ENCODE results near the gene LGSN.

The LGSN gene

DNA sequence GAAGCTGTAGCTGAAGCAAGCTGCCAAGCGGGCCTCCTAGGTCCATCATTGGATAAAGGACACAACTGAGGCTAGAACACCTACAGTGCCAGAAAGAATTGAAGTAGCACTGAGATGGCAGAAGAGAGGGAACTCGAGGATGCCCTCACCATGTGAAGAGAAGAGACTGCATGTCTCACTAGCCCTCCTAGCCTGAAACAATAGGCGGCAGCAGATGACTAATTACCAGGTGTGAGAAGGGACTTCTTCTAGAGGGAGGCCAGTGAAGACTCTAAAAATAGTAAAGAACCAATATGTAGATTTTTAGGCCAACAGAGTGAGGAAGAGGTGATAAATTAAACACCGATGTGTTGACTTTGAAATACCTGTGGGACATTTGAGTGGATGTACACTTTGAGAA, 50.3 kb downstream of the LGSN start:
- Histone ChIP-seq H3K9me3 (ENCODE audit: low read length) (no peaks in the 10 kb centered on the region), H3K27me3 (ENCODE audit: control insufficient read depth in 1 of 2, insufficient read depth in 2 of 2, low read length in 2 of 2) (no peaks in the 10 kb centered on the region), H3K4me3 (ENCODE audit: low read depth in 1 of 2, low read length in 2 of 2) (no peak overlapping the region), H3K9ac (ENCODE audit: low read length) (no peak overlapping the region), H3K36me3 (ENCODE audit: insufficient read depth, low read length) (no peaks in the 10 kb centered on the region), H3K4me1 (ENCODE audit: insufficient read depth, low read length) (no peaks in the 10 kb centered on the region), H3K27ac (ENCODE audit: low read depth, low read length) (no peak overlapping the region)

DNA sequence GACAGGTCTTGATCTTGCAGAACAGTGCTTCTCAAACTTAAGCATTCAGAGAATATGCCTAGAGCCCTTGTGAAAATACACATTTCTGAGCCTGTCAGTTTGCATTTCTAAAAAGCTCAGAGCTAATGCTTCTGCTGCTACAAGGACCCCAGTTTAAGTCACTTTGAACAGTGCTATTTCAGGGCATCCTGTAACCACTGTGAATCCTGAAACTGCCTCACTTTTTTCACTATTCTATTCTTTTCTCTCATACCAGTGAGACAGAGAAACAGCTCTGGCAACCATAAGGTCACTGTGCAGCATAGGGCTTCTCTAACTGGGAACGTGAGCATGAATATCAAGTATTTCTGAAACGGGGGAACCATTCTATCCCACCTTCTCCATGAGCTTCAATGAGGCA, 51.2 kb downstream of the LGSN start:
- no peaks in the 10 kb centered on the region for H3K36me3 ChIP-seq (ENCODE audit: insufficient read depth, low read length)
- no peaks in the 10 kb centered on the region for H3K4me1 ChIP-seq (ENCODE audit: insufficient read depth, low read length)
- no peak overlapping the region for H3K27ac ChIP-seq (ENCODE audit: low read depth, low read length)

DNA sequence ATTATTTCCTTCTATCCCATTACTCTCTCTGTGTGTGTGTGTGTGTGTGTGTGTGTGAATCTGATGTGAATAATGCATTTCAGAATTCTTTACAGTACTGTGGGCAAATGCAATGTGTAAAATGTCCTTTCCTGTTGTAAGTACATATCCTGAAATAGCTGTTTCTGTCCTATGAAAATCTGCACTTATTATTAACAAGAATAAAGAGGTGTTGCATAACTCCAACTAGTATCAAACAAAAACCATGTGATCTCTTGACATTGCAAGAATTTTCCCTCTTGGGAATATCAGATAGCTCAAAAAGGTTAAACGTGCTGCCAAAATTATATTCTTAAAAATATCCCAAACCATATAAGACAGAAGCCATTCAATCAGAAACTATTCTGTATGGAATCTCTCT, 52.0 kb downstream of the LGSN start:
- no peaks in the 10 kb centered on the region for H3K27me3 ChIP-seq (ENCODE audit: control insufficient read depth in 1 of 2, insufficient read depth in 2 of 2, low read length in 2 of 2)
- no peak overlapping the region for H3K27ac ChIP-seq (ENCODE audit: low read depth, low read length)
- H3K36me3 ChIP-seq (ENCODE audit: insufficient read depth, low read length) = no peaks in the 10 kb centered on the region
- no peaks in the 10 kb centered on the region for H3K4me1 ChIP-seq (ENCODE audit: insufficient read depth, low read length)
- no peaks in the 10 kb centered on the region for H3K9me3 ChIP-seq (ENCODE audit: low read length)
- no peak overlapping the region for H3K9ac ChIP-seq (ENCODE audit: low read length)
- no peak overlapping the region for H3K4me3 ChIP-seq (ENCODE audit: low read depth in 1 of 2, low read length in 2 of 2)

More for the DNA sequence above, 51.2 kb downstream of the LGSN start:
- Histone ChIP-seq H3K4me3 (ENCODE audit: low read depth in 1 of 2, low read length in 2 of 2) (no peak overlapping the region), H3K9ac (ENCODE audit: low read length) (no peak overlapping the region), H3K27me3 (ENCODE audit: control insufficient read depth in 1 of 2, insufficient read depth in 2 of 2, low read length in 2 of 2) (no peaks in the 10 kb centered on the region), H3K9me3 (ENCODE audit: low read length) (no peaks in the 10 kb centered on the region)

DNA sequence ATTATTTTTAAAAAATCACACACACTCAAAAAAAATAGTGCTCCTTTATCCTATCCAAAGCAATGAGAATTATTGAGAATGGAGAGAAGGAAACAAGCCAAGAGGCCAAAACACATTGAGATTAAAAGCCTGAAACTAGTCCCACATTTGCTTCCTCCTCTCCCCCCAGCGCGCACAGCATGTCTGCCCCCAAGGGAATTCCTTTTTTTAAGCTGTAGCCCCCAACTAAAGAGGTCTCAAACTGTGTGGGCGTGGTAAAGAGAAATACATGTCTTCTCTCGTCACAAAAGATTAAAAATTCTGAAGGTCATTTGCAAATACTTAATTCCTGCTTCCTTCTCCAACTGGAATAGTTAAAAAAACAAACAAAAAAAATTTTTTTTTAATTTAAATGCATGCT, 52.7 kb downstream of the LGSN start:
- H3K36me3 ChIP-seq (ENCODE audit: insufficient read depth, low read length) = no peaks in the 10 kb centered on the region
- no peak overlapping the region for H3K9ac ChIP-seq (ENCODE audit: low read length)
- no peak overlapping the region for H3K4me3 ChIP-seq (ENCODE audit: low read depth in 1 of 2, low read length in 2 of 2)
- H3K9me3 ChIP-seq (ENCODE audit: low read length) = no peaks in the 10 kb centered on the region
- H3K4me1 ChIP-seq (ENCODE audit: insufficient read depth, low read length) = no peaks in the 10 kb centered on the region
- H3K27ac ChIP-seq (ENCODE audit: low read depth, low read length) = no peak overlapping the region
- H3K27me3 ChIP-seq (ENCODE audit: control insufficient read depth in 1 of 2, insufficient read depth in 2 of 2, low read length in 2 of 2) = no peaks in the 10 kb centered on the region

DNA sequence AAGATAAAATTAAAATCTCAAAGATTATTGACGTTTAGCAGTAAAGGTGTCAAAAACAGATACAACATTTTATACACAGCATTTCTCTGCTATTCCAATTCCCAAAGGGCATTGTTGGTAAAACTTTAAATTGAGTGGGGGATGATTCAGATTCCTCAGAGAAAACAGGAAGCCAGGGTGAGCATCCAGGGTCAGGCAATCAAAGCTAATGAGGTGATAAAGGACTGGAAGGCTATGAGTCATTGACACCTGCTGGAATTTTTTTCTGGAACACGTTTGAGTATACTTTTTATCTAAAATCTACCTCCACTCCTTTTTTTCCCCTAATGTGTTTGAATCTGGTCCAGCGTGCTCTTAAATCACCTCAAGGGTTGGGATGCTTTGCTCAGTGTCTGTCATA, 56.3 kb downstream of the LGSN start:
- H3K9me3 ChIP-seq (ENCODE audit: low read length) = no peaks in the 10 kb centered on the region
- no peak overlapping the region for H3K4me3 ChIP-seq (ENCODE audit: low read depth in 1 of 2, low read length in 2 of 2)
- H3K9ac ChIP-seq (ENCODE audit: low read length) = no peak overlapping the region

DNA sequence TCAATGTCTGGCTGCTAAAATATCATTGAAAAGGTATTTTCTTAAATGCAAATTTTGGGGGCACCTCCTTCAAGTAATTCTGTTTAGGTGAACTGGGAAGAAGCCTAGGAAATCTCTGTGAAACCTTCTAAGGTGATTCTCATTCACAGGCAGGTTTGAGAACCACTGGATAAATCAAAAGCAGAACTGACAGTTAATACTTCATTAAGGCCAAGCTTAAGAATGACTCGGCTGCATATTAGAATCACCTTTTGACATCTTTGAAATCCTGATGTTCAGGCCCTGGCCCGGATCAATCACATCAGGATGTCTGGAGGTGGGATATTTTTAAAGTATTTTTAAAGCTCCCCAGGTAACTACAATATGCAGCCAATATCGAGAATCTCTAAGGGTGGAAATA, 58.0 kb downstream of the LGSN start:
- Histone ChIP-seq H3K9me3 (ENCODE audit: low read length) (no peaks in the 10 kb centered on the region), H3K4me1 (ENCODE audit: insufficient read depth, low read length) (no peaks in the 10 kb centered on the region), H3K36me3 (ENCODE audit: insufficient read depth, low read length) (no peaks in the 10 kb centered on the region), H3K27me3 (ENCODE audit: control insufficient read depth in 1 of 2, insufficient read depth in 2 of 2, low read length in 2 of 2) (no peaks in the 10 kb centered on the region), H3K27ac (ENCODE audit: low read depth, low read length) (no peak overlapping the region), H3K4me3 (ENCODE audit: low read depth in 1 of 2, low read length in 2 of 2) (no peak overlapping the region), H3K9ac (ENCODE audit: low read length) (no peak overlapping the region)

More for the DNA sequence above, 56.3 kb downstream of the LGSN start:
- no peaks in the 10 kb centered on the region for H3K4me1 ChIP-seq (ENCODE audit: insufficient read depth, low read length)
- no peaks in the 10 kb centered on the region for H3K36me3 ChIP-seq (ENCODE audit: insufficient read depth, low read length)
- no peaks in the 10 kb centered on the region for H3K27me3 ChIP-seq (ENCODE audit: control insufficient read depth in 1 of 2, insufficient read depth in 2 of 2, low read length in 2 of 2)
- H3K27ac ChIP-seq (ENCODE audit: low read depth, low read length) = no peak overlapping the region

DNA sequence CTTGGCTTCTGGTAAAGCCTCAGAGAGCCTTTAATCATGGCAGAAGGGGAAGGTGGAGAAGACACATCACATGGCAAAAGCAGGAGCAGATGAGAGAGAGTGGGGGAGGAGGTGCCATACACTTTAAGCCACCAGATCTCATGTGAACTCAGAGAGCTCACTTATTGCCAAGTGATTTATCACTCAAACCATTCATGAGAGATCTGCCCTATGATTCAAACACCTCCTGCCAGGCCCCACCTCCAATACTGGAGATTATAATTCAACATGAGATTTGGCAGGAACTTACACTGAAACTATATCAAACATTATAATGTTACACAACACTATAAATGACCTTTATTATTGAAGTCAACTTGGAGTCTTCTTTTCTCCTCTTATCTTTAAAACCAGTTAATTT, 60.6 kb downstream of the LGSN start:
- no peak overlapping the region for H3K4me3 ChIP-seq (ENCODE audit: low read depth in 1 of 2, low read length in 2 of 2)
- H3K4me1 ChIP-seq (ENCODE audit: insufficient read depth, low read length) = no peaks in the 10 kb centered on the region
- H3K27ac ChIP-seq (ENCODE audit: low read depth, low read length) = no peak overlapping the region
- no peaks in the 10 kb centered on the region for H3K9me3 ChIP-seq (ENCODE audit: low read length)
- no peak overlapping the region for H3K9ac ChIP-seq (ENCODE audit: low read length)
- H3K36me3 ChIP-seq (ENCODE audit: insufficient read depth, low read length) = no peaks in the 10 kb centered on the region
- H3K27me3 ChIP-seq (ENCODE audit: control insufficient read depth in 1 of 2, insufficient read depth in 2 of 2, low read length in 2 of 2) = no peaks in the 10 kb centered on the region

DNA sequence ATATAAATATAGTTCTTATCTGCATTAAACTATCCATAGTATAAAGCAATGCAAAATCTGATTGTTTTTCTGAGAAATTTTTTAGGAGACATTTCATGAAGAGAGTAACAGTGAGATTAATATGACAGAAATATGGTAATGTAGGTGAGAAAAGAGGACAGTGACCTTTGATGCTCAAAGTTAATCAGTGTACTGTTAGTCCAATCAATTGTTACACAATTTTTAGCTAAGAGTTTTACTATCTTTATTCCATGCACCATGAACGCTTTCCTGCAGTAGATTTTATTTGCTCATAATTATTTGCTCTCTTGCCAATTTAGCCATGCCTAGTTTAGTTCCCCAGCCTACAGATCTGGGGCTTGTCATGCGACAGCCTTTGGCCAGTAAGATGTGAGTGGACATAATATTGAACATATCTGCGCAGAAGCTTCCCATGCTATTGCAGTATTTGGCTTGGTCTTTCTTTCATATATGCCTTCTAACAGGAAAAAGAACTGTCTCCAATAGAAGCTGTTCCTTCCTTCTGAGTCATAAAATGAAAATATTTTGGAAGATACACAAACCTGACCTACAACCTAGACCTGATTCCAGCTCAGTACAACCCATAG, 69.8 kb downstream of the LGSN start:
- Histone ChIP-seq H3K27ac (ENCODE audit: low read depth, low read length) (no peak overlapping the region), H3K9me3 (ENCODE audit: low read length) (no peaks in the 10 kb centered on the region), H3K4me1 (ENCODE audit: insufficient read depth, low read length) (no peaks in the 10 kb centered on the region)

DNA sequence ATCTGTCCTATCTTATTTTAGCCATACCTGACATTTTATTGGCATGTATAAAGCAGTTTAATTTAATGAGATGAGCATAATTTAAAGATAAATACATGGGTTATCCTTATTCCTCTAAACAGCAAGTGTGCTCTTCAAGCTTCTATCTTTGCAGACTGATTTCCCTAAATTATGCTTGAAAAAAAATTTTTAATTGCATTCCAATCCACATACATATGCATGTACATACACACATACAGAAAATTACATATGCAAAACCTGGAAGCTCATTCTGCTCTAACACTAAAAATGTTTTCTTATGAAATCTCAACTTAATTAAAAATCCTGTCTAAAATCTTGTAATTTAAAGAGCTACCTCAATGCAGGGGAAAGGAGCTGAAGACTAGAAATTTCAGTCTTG, 73.2 kb downstream of the LGSN start:
- H3K9ac ChIP-seq (ENCODE audit: low read length) = no peak overlapping the region
- H3K9me3 ChIP-seq (ENCODE audit: low read length) = no peaks in the 10 kb centered on the region
- no peaks in the 10 kb centered on the region for H3K36me3 ChIP-seq (ENCODE audit: insufficient read depth, low read length)
- H3K27ac ChIP-seq (ENCODE audit: low read depth, low read length) = no peak overlapping the region
- no peaks in the 10 kb centered on the region for H3K4me1 ChIP-seq (ENCODE audit: insufficient read depth, low read length)
- H3K27me3 ChIP-seq (ENCODE audit: control insufficient read depth in 1 of 2, insufficient read depth in 2 of 2, low read length in 2 of 2) = no peaks in the 10 kb centered on the region
- H3K4me3 ChIP-seq (ENCODE audit: low read depth in 1 of 2, low read length in 2 of 2) = no peak overlapping the region

More for the DNA sequence above, 69.8 kb downstream of the LGSN start:
- H3K36me3 ChIP-seq (ENCODE audit: insufficient read depth, low read length) = no peaks in the 10 kb centered on the region
- no peak overlapping the region for H3K4me3 ChIP-seq (ENCODE audit: low read depth in 1 of 2, low read length in 2 of 2)
- no peaks in the 10 kb centered on the region for H3K27me3 ChIP-seq (ENCODE audit: control insufficient read depth in 1 of 2, insufficient read depth in 2 of 2, low read length in 2 of 2)
- H3K9ac ChIP-seq (ENCODE audit: low read length) = no peak overlapping the region

DNA sequence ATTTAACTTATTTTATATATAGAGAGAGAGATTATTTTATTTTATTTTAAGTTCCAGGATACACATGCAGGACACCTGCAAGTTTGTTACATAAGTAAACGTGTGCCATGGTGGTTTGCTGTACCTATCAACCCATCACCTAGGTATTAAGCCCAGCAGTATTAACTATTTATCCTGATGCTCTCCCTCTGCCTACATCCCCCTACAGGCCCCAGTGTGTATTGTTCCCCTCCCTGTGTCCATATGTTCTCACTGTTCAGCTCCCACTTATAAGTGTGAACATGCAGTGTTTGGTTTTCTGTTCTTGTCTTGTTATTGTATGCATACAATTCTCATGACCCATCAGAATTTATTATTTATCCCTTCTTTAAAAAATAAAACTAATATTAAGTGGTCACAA, 73.9 kb downstream of the LGSN start:
- Histone ChIP-seq H3K27ac (ENCODE audit: low read depth, low read length) (no peak overlapping the region), H3K4me3 (ENCODE audit: low read depth in 1 of 2, low read length in 2 of 2) (no peak overlapping the region), H3K36me3 (ENCODE audit: insufficient read depth, low read length) (no peaks in the 10 kb centered on the region), H3K4me1 (ENCODE audit: insufficient read depth, low read length) (no peaks in the 10 kb centered on the region), H3K27me3 (ENCODE audit: control insufficient read depth in 1 of 2, insufficient read depth in 2 of 2, low read length in 2 of 2) (no peaks in the 10 kb centered on the region), H3K9ac (ENCODE audit: low read length) (no peak overlapping the region), H3K9me3 (ENCODE audit: low read length) (no peaks in the 10 kb centered on the region)

DNA sequence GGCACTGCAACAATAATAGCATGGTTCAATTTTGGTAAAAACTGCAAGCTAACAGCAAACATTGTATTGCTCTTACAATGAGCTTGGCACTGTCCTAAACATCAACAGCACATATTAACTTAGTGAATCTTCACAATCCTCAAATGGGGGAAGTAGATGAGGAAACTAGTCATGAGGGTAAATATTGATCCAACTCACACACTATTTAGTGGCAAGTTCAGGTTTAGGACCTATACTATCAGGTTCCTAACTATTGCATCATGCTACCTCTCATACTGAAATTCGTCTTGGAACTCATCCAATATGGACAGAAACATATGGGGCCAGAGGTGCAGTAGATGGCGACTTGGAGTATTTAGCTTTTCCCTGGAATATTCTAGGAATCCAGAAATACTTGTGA, 74.4 kb downstream of the LGSN start:
- Histone ChIP-seq H3K9me3 (ENCODE audit: low read length) (no peaks in the 10 kb centered on the region), H3K27ac (ENCODE audit: low read depth, low read length) (no peak overlapping the region), H3K9ac (ENCODE audit: low read length) (no peak overlapping the region), H3K4me3 (ENCODE audit: low read depth in 1 of 2, low read length in 2 of 2) (no peak overlapping the region), H3K36me3 (ENCODE audit: insufficient read depth, low read length) (no peaks in the 10 kb centered on the region), H3K27me3 (ENCODE audit: control insufficient read depth in 1 of 2, insufficient read depth in 2 of 2, low read length in 2 of 2) (no peaks in the 10 kb centered on the region), H3K4me1 (ENCODE audit: insufficient read depth, low read length) (no peaks in the 10 kb centered on the region)

DNA sequence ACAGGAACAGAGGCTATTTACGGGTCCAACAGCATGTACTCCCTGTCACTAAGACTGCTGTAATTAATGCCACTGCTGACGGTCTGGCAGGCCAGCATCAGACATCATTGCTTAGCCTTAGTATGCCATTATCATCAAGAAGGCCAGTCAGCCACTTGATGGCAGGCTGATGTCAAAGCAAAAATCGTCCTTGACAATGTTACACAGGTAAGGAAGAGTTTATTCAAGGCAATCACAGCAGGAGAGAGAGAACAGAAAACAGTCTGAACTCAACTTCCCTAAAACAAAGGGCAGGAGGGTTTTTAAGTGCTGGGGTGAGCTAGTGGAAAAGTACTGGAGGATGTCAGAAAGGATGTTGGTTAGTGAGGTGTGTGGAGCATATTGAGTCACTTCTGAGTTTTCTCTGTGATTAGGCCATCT, 83.4 kb downstream of the LGSN start:
- Histone ChIP-seq H3K36me3 (ENCODE audit: insufficient read depth, low read length) (no peaks in the 10 kb centered on the region), H3K27ac (ENCODE audit: low read depth, low read length) (no peak overlapping the region), H3K9ac (ENCODE audit: low read length) (no peak overlapping the region), H3K4me3 (ENCODE audit: low read depth in 1 of 2, low read length in 2 of 2) (no peak overlapping the region), H3K9me3 (ENCODE audit: low read length) (no peaks in the 10 kb centered on the region), H3K27me3 (ENCODE audit: control insufficient read depth in 1 of 2, insufficient read depth in 2 of 2, low read length in 2 of 2) (no peaks in the 10 kb centered on the region), H3K4me1 (ENCODE audit: insufficient read depth, low read length) (no peaks in the 10 kb centered on the region)
